Body of pancreas (tissue), 4 donors: ENCODE results near the gene SCFD2. TPM values are rescaled to one million over a fixed set of nuclear protein-coding genes. Genes with fewer than 3 reads are reported as not detected.

Experiments used
- ATAC-seq: fragments of 150-250 bp; one replicate; pipeline ENCODE4 v1.9.1; 2016
- DNase-seq, 4 donors: peaks; one replicate each; pipeline ENCODE4 v3.0.0-alpha.2; 2019
- H3K27ac ChIP-seq, 4 donors: fragments of 200-600 bp; sonication (generic); 1 replicate in 3 of 4; 2 replicates in 1 of 4; pipeline versions ENCODE4 v1.5.1 to v1.6.1; 2016 to 2019; ENCODE audit warnings: mild to moderate bottlenecking in 1 of 4, mixed read lengths in 1 of 4, moderate library complexity in 1 of 4
- H3K27me3 ChIP-seq, 2 donors: fragments of 200-600 bp; sonication (generic); one replicate each; pipeline ENCODE4 v1.6.0; 2016; ENCODE audit warnings: mild to moderate bottlenecking in 1 of 2
- H3K36me3 ChIP-seq, 2 donors: fragments of 200-600 bp; sonication (generic); replicated peaks in 1 of 2; 2 replicates each; pipeline ENCODE4 v1.5.1; 2016; ENCODE audit warnings: low read depth in 2 of 2; ENCODE audit not compliant: insufficient read depth in 1 of 2
- H3K4me1 ChIP-seq: fragments of 200-600 bp; sonication (generic); one replicate; pipeline ENCODE4 v1.6.0; 2016
- H3K4me3 ChIP-seq, 2 donors: fragments of 200-600 bp; sonication (generic); 1 replicate in 1 of 2; 2 replicates in 1 of 2; pipeline ENCODE4 v1.5.1; 2016 to 2019
- H3K9me3 ChIP-seq, 3 donors: fragments of 200-600 bp; sonication (generic); 1 replicate in 2 of 3; 2 replicates in 1 of 3; pipeline ENCODE4 v1.5.1; 2016
- CTCF ChIP-seq, 7 experiments: fragments of 450-650 bp in 4 of 7; fragments of 200-600 bp in 3 of 7; sonication (generic) in 3 of 7; IDR thresholded peaks; one replicate each; pipeline ENCODE4 v1.5.1; 2016 to 2019; ENCODE audit warnings: antibody characterized with exemption in 7 of 7
- POLR2A ChIP-seq, 3 donors: fragments of 450-650 bp; IDR thresholded peaks; one replicate each; pipeline ENCODE4 v1.6.1; 2016; ENCODE audit warnings: antibody characterized with exemption in 3 of 3, mild to moderate bottlenecking in 2 of 3
- WGBS, 2 donors: methylation state at CpG; one replicate each; pipeline ENCODE4 v1.1.5; 2017; 5-methylcytosine and 5-hydroxymethylcytosine counted together
- intact Hi-C: fragments of 100-400 bp; cut with DNase I; formaldehyde crosslinking; loops from one replicate; pipeline ENCODE4 v1.15.1; 2023
- total RNA-seq, 2 donors: library from RNA; depleted of rRNA; stranded (reverse); fragments of >200 nt; gene quantifications; one replicate each; pipeline ENCODE4 v1.1.0, GENCODE V29; 2016

Gene SCFD2
- total RNA-seq, 2 donors from 2014 or later: 17.9 to 53.7 TPM

- Histone ChIP-seq H3K4me3 (no peak overlapping the region), H3K36me3 (no peaks in the 10 kb centered on the region), H3K27me3 (no peaks in the 10 kb centered on the region), H3K27ac (no peak overlapping the region), H3K9me3 (no peaks in the 10 kb centered on the region), H3K4me1 (no peaks in the 10 kb centered on the region)
- TF ChIP-seq POLR2A (IDR thresholded peaks at IDR 0.05): no peak
- no peak for ATAC-seq
- no peak for DNase-seq
- WGBS, 2 donors: 88 to 100% methylated on average over 2 of the region's 2 CpGs
- intact Hi-C loops: no loop called here
Observed at GRCh38 chr4:53136954-53137353, 228.9 kb downstream of the SCFD2 start.

- ATAC-seq: no peak
- WGBS, 2 donors: 64 to 67% methylated on average over 4 of the region's 4 CpGs
- Histone ChIP-seq H3K36me3 (no peaks in the 10 kb centered on the region), H3K4me1 (no peaks in the 10 kb centered on the region), H3K9me3 (no peaks in the 10 kb centered on the region), H3K27me3 (no peaks in the 10 kb centered on the region), H3K4me3 (no peak overlapping the region), H3K27ac (no peak overlapping the region)
- no peak for DNase-seq
- TF ChIP-seq CTCF (IDR thresholded peaks at IDR 0.05) (no peak), POLR2A (IDR thresholded peaks at IDR 0.05) (no peak)
- intact Hi-C loops: no loop called here
Observed at GRCh38 chr4:53132132-53132891, 233.5 kb downstream of the SCFD2 start.

GRCh38 chr4:53131562-53131925 lies 234.3 kb downstream of the SCFD2 start:
- Histone ChIP-seq H3K4me1 (no peaks in the 10 kb centered on the region), H3K36me3 (no peaks in the 10 kb centered on the region), H3K9me3 (no peaks in the 10 kb centered on the region), H3K27ac (no peak overlapping the region), H3K4me3 (no peak overlapping the region), H3K27me3 (no peaks in the 10 kb centered on the region)
- 94% methylated on average over 2 of the region's 2 CpGs for WGBS, 2 donors
- DNase-seq: no peak
- intact Hi-C loops: no loop called here
- ATAC-seq: no peak
- no peak for TF ChIP-seq CTCF (IDR thresholded peaks at IDR 0.05)
- no peak for TF ChIP-seq POLR2A (IDR thresholded peaks at IDR 0.05)

- H3K4me1 ChIP-seq: no peaks in the 10 kb centered on the region
- ATAC-seq (no peak), DNase-seq (no peak)
- intact Hi-C loops: no loop called here
- WGBS, 2 donors: 85 to 86% methylated on average over 5 of the region's 5 CpGs
- no peak overlapping the region for H3K4me3 ChIP-seq
- no peaks in the 10 kb centered on the region for H3K9me3 ChIP-seq
- no peak overlapping the region for H3K27ac ChIP-seq
- H3K27me3 ChIP-seq: no peaks in the 10 kb centered on the region
- no peaks in the 10 kb centered on the region for H3K36me3 ChIP-seq
- TF ChIP-seq POLR2A (IDR thresholded peaks at IDR 0.05) (no peak), CTCF (IDR thresholded peaks at IDR 0.05) (no peak)
Observed at GRCh38 chr4:53130896-53131561, 234.8 kb downstream of the SCFD2 start.

- intact Hi-C loops: no loop called here
- TF ChIP-seq CTCF (IDR thresholded peaks at IDR 0.05) (no peak), POLR2A (IDR thresholded peaks at IDR 0.05) (no peak)
- DNase-seq (peak in 3 of 4 donors; percentile 21 to 65 (median 24)), ATAC-seq (no peak)
- H3K27ac ChIP-seq: no peak overlapping the region
- H3K4me1 ChIP-seq: no peaks in the 10 kb centered on the region
- no peak overlapping the region for H3K4me3 ChIP-seq
- H3K36me3 ChIP-seq: no peaks in the 10 kb centered on the region
- no peaks in the 10 kb centered on the region for H3K27me3 ChIP-seq
- no peaks in the 10 kb centered on the region for H3K9me3 ChIP-seq
- 7 to 13% methylated on average over 2 of the region's 2 CpGs for WGBS, 2 donors
Observed at GRCh38 chr4:53128706-53129357, 237.0 kb downstream of the SCFD2 start.
